HEK293 (cell line): ENCODE results near the gene CCDC73.

Experiments used
- CTCF ChIA-PET: fragments of 350-600 bp; formaldehyde crosslinking; extraction: SDS; loops from one replicate; lab custom pipeline; 2021; ENCODE audit warnings: antibody characterized with exemption; lab: Yijun Ruan, JAX
- POLR2A ChIA-PET: fragments of 300-600 bp; formaldehyde crosslinking; extraction: SDS; loops from one replicate; lab custom pipeline; 2020; ENCODE audit warnings: antibody characterized with exemption, inconsistent platforms; lab: Yijun Ruan, JAX
- H3K27ac ChIP-seq: fragments of 200-500 bp; sonication (Bioruptor generic); 2 replicates; pipeline ENCODE4 v1.5.1; 2014; ENCODE audit warnings: low read depth, low read length, control low read depth, inconsistent platforms; ENCODE audit errors: extremely low read depth
- H3K36me3 ChIP-seq, 2 experiments: fragments of 200-500 bp in 1 of 2; sonication (Bioruptor generic) in 1 of 2; 1 replicate in 1 of 2; 2 replicates in 1 of 2; pipeline ENCODE4 v1.5.1; 2014 to 2017; ENCODE audit warnings: inconsistent platforms in 2 of 2, low read length in 2 of 2; ENCODE audit not compliant: control insufficient read depth in 2 of 2, insufficient read depth in 1 of 2
- H3K4me1 ChIP-seq: fragments of 200-500 bp; sonication (Bioruptor generic); 2 replicates; pipeline ENCODE4 v1.5.1; 2014; ENCODE audit warnings: mild to moderate bottlenecking, low read length, inconsistent platforms; ENCODE audit not compliant: control insufficient read depth, insufficient read depth
- H3K4me3 ChIP-seq: 2 replicates; pipeline ENCODE4 v1.5.1; 2011; ENCODE audit warnings: low read depth, mild to moderate bottlenecking, control low read depth, low read length, moderate library complexity
- H3K9me3 ChIP-seq: fragments of 200-500 bp; sonication (Bioruptor generic); 2 replicates; pipeline ENCODE4 v1.5.1; 2014; ENCODE audit warnings: low read depth, low read length, inconsistent platforms; ENCODE audit not compliant: control insufficient read depth, insufficient read depth
- CTCF ChIP-seq: fragments of 450-650 bp; formaldehyde crosslinking; IDR thresholded peaks from 2 replicates; pipeline ENCODE4 v1.5.1; 2016; ENCODE audit warnings: missing biosample characterization, missing genetic modification characterization
- ELK4 ChIP-seq: IDR thresholded peaks from 2 replicates; pipeline ENCODE4 v1.6.1; 2011; ENCODE audit warnings: mild to moderate bottlenecking, low read depth, low read length, borderline replicate concordance
- HIC1 ChIP-seq: fragments of 450-650 bp; formaldehyde crosslinking; IDR thresholded peaks from 2 replicates; pipeline ENCODE4 v1.5.1; 2016; ENCODE audit warnings: missing biosample characterization, missing genetic modification characterization
- KLF8 ChIP-seq: fragments of 450-650 bp; formaldehyde crosslinking; IDR thresholded peaks from 2 replicates; pipeline ENCODE4 v1.5.1; 2016; ENCODE audit warnings: missing biosample characterization, missing genetic modification characterization
- ZBTB1 ChIP-seq: fragments of 450-650 bp; formaldehyde crosslinking; IDR thresholded peaks from 2 replicates; pipeline ENCODE4 v1.5.1; 2016; ENCODE audit warnings: missing biosample characterization, missing genetic modification characterization
- ZBTB48 ChIP-seq: fragments of 450-650 bp; formaldehyde crosslinking; IDR thresholded peaks from 2 replicates; pipeline ENCODE4 v1.5.1; 2016; ENCODE audit warnings: missing biosample characterization, missing genetic modification characterization
- ZNF211 ChIP-seq: fragments of 450-650 bp; formaldehyde crosslinking; IDR thresholded peaks from 2 replicates; pipeline ENCODE4 v1.5.1; 2016; ENCODE audit warnings: low read depth, missing biosample characterization, missing genetic modification characterization
- ZNF280D ChIP-seq: fragments of 450-650 bp; formaldehyde crosslinking; IDR thresholded peaks from 2 replicates; pipeline ENCODE4 v1.5.1; 2016; ENCODE audit warnings: missing biosample characterization, missing genetic modification characterization
- ZNF302 ChIP-seq: fragments of 450-650 bp; formaldehyde crosslinking; IDR thresholded peaks from 2 replicates; pipeline ENCODE4 v1.5.1; 2016; ENCODE audit warnings: missing biosample characterization, missing genetic modification characterization, low read depth
- ZNF488 ChIP-seq: fragments of 450-650 bp; formaldehyde crosslinking; IDR thresholded peaks from 2 replicates; pipeline ENCODE4 v1.5.1; 2016; ENCODE audit warnings: missing biosample characterization, missing genetic modification characterization
- ZNF514 ChIP-seq: fragments of 450-650 bp; formaldehyde crosslinking; IDR thresholded peaks from 2 replicates; pipeline ENCODE4 v1.5.1; 2016; ENCODE audit warnings: missing biosample characterization, missing genetic modification characterization
- ZNF558 ChIP-seq: fragments of 450-650 bp; formaldehyde crosslinking; IDR thresholded peaks from 2 replicates; pipeline ENCODE4 v1.5.1; 2016; ENCODE audit warnings: missing biosample characterization, missing genetic modification characterization
- ZNF580 ChIP-seq: fragments of 450-650 bp; formaldehyde crosslinking; IDR thresholded peaks from 2 replicates; pipeline ENCODE4 v1.5.1; 2016; ENCODE audit warnings: missing biosample characterization, missing genetic modification characterization
- ZNF777 ChIP-seq: fragments of 450-650 bp; formaldehyde crosslinking; IDR thresholded peaks from 2 replicates; pipeline ENCODE4 v1.5.1; 2017; ENCODE audit warnings: missing biosample characterization, missing genetic modification characterization, borderline replicate concordance
- ZNF791 ChIP-seq: fragments of 450-650 bp; formaldehyde crosslinking; IDR thresholded peaks from 2 replicates; pipeline ENCODE4 v1.5.1; 2016; ENCODE audit warnings: missing biosample characterization, missing genetic modification characterization
- ZNF792 ChIP-seq: fragments of 450-650 bp; formaldehyde crosslinking; IDR thresholded peaks from 2 replicates; pipeline ENCODE4 v1.5.1; 2016; ENCODE audit warnings: missing biosample characterization, missing genetic modification characterization
- TF ChIP-seq, protein P1 (sequence below): fragments of 450-650 bp; formaldehyde crosslinking; IDR thresholded peaks from 2 replicates; pipeline ENCODE4 v1.5.1; 2016; ENCODE audit warnings: missing biosample characterization, missing genetic modification characterization

Gene CCDC73

DNA sequence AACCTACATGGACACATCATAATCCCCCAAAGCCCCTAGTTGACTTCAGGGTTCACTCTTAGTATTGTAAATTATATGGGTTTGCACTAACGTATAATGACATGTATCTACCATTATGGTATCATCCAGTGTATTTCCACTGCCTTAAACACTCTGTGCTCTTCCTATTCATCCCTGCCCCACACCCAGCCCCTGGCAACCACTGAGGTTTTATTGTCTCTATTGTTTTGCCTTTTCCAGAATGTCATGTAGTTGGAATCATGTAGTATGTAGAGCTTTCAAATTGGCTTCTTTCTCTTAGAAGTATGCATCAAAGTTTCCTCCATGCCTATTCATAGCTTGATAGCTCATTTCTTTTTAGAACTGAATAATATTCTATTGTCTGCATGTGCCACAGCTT, 227.3 kb downstream of the CCDC73 start (continued):
- TF ChIP-seq ELK4 (no peak), HIC1 (tag by site-specific recombination) (no peak), ZNF280D (tag by site-specific recombination) (no peak)
- TF ChIP-seq, protein P1, sequence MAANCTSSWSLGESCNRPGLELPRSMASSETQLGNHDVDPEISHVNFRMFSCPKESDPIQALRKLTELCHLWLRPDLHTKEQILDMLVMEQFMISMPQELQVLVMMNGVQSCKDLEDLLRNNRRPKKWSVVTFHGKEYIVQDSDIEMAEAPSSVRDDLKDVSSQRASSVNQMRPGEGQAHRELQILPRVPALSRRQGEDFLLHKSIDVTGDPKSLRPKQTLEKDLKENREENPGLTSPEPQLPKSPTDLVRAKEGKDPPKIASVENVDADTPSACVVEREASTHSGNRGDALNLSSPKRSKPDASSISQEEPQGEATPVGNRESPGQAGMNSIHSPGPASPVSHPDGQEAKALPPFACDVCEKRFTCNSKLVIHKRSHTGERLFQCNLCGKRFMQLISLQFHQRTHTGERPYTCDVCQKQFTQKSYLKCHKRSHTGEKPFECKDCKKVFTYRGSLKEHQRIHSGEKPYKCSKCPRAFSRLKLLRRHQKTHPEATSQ (tag by site-specific recombination) = no peak

GRCh38 chr11:32566517-32566916, 227.9 kb downstream of the CCDC73 start:
- no peaks in the 10 kb centered on the region for H3K9me3 ChIP-seq
- CTCF ChIA-PET = no interaction called here
- no peak overlapping the region for H3K4me3 ChIP-seq
- no peaks in the 10 kb centered on the region for H3K36me3 ChIP-seq
- TF ChIP-seq CTCF = no peak
- no peak for TF ChIP-seq ZNF791 (tag by site-specific recombination)
- TF ChIP-seq ZBTB1 = no peak
- TF ChIP-seq ZNF792 = no peak
- no peak for TF ChIP-seq ZNF488 (tag by site-specific recombination)
- TF ChIP-seq ZNF211 = no peak
- no peak overlapping the region for H3K27ac ChIP-seq
- H3K4me1 ChIP-seq = peaks cover 4% of the 10 kb centered on the region; the same call in 1 of the 2 replicates
- POLR2A ChIA-PET = no interaction called here

DNA sequence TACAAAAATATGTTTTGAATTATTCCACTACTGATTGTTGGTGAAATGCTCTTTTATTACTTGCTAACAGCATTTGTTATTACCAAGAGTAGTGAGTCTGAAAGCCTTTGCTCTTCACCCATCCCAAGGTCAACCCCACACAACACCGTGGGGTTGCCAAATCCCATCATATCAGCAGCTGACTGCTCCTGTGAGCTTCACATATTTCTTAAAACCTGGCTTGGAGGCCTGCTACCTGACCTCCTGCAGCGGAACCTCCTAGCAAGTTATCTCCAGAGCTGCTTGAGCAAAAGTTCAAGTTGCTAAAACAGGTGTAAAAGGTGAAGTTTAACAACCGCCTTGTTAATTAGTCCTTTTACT, 230.9 kb downstream of the CCDC73 start:
- ChIA-PET POLR2A (no interaction called here), CTCF (no interaction called here)
- 0 out of 2 replicates have a peak, but pooled peaks cover 4% of the 10 kb centered on the region for H3K4me1 ChIP-seq
- H3K27ac ChIP-seq = no peak overlapping the region
- TF ChIP-seq ZNF558 (tag by site-specific recombination) (no peak), ZNF302 (tag by site-specific recombination) (no peak), ZNF777 (no peak), KLF8 (tag by site-specific recombination) (no peak), ZNF514 (no peak), ZBTB48 (tag by site-specific recombination) (no peak), ZNF580 (no peak)
- no peak overlapping the region for H3K4me3 ChIP-seq
- no peaks in the 10 kb centered on the region for H3K36me3 ChIP-seq
- no peaks in the 10 kb centered on the region for H3K9me3 ChIP-seq
